H1 (cell line): ENCODE results near the gene WDFY4. TPM values are rescaled to one million over a fixed set of nuclear protein-coding genes. Genes with fewer than 3 reads are reported as not detected.

Experiments used
- CTCF ChIA-PET: fragments of 300-600 bp; sonication (Branson Sonifier 250); formaldehyde crosslinking; loops from one replicate; lab custom pipeline; 2021; ENCODE audit not compliant: partially characterized antibody; lab: Charles Lee
- POLR2A ChIA-PET: fragments of 300-600 bp; sonication (Branson Sonifier 250); formaldehyde crosslinking; loops from one replicate; lab custom pipeline; 2021; ENCODE audit warnings: inconsistent platforms; ENCODE audit not compliant: partially characterized antibody; lab: Charles Lee
- DNase-seq, 2 experiments: peaks; one replicate each; pipeline versions ENCODE4 v3.0.0 to v3.0.0-alpha.2; 2010 to 2022; ENCODE audit warnings: low spot score in 2 of 2, low read depth in 1 of 2, mixed read lengths in 1 of 2
- FAIRE-seq: peaks from 2 replicates; lab custom pipeline; 2011; peaks lifted over from hg19 to GRCh38; lab: Jason Lieb, UNC
- H2AFZ ChIP-seq: 2 replicates; pipeline ENCODE4 v1.8.1; 2012; ENCODE audit warnings: low read length, inconsistent platforms
- H2AK5ac ChIP-seq: 2 replicates; pipeline ENCODE4 v1.6.1; 2013; ENCODE audit warnings: low read depth, low read length
- H2BK120ac ChIP-seq: replicated peaks from 2 replicates; pipeline ENCODE3; 2013; ENCODE audit warnings: low read depth, low read length, inconsistent platforms
- H2BK12ac ChIP-seq: 2 replicates; pipeline ENCODE4 v1.6.1; 2013; ENCODE audit warnings: low read depth, low read length
- H2BK15ac ChIP-seq: 2 replicates; pipeline ENCODE4 v1.6.1; 2013; ENCODE audit warnings: low read length
- H2BK20ac ChIP-seq: 2 replicates; pipeline ENCODE4 v1.6.1; 2013; ENCODE audit warnings: low read length
- H2BK5ac ChIP-seq: 2 replicates; pipeline ENCODE4 v1.6.1; 2013; ENCODE audit warnings: low read depth, low read length
- H3K14ac ChIP-seq: 2 replicates; pipeline ENCODE4 v1.6.1; 2013; ENCODE audit warnings: inconsistent platforms; ENCODE audit not compliant: insufficient read length
- H3K18ac ChIP-seq: 2 replicates; pipeline ENCODE4 v1.6.1; 2013; ENCODE audit warnings: low read length; ENCODE audit errors: extremely low read depth
- H3K23ac ChIP-seq: 2 replicates; pipeline ENCODE4 v1.6.1; 2013; ENCODE audit warnings: inconsistent platforms; ENCODE audit not compliant: insufficient read length
- H3K23me2 ChIP-seq: 2 replicates; pipeline ENCODE4 v1.6.1; 2013; ENCODE audit warnings: low read depth, low read length
- H3K27ac ChIP-seq: 2 replicates; pipeline ENCODE4 v1.6.1; 2011; ENCODE audit warnings: low read depth, low read length, inconsistent platforms
- H3K27me3 ChIP-seq, 4 experiments: replicated peaks in 1 of 4; 1 replicate in 1 of 4; 2 replicates in 3 of 4; pipeline versions ENCODE4 v1.6.1 to v1.8.1; 2011 to 2013; ENCODE audit warnings: low read length in 3 of 4, mild to moderate bottlenecking in 3 of 4, inconsistent platforms in 2 of 4, mixed read lengths in 2 of 4, moderate library complexity in 1 of 4; ENCODE audit not compliant: control insufficient read depth in 3 of 4, insufficient read depth in 3 of 4; ENCODE audit errors: extremely low read depth in 1 of 4
- H3K36me3 ChIP-seq, 4 experiments: 2 replicates each; pipeline versions ENCODE4 v1.6.1 to v1.8.1; 2011 to 2013; ENCODE audit warnings: mild to moderate bottlenecking in 4 of 4, low read length in 3 of 4, moderate library complexity in 2 of 4, control low read depth in 1 of 4, inconsistent platforms in 1 of 4; ENCODE audit not compliant: insufficient read depth in 4 of 4, control insufficient read depth in 2 of 4
- H3K4ac ChIP-seq: replicated peaks from 2 replicates; pipeline ENCODE3; 2013; ENCODE audit warnings: low read length, low read depth, mixed read lengths, inconsistent platforms; ENCODE audit not compliant: insufficient read length
- H3K4me1 ChIP-seq, 4 experiments: replicated peaks in 1 of 4; 1 replicate in 1 of 4; 2 replicates in 3 of 4; pipeline versions ENCODE4 v1.6.1 to v1.8.1; 2011 to 2013; ENCODE audit warnings: low read length in 3 of 4, inconsistent platforms in 2 of 4, mixed read lengths in 1 of 4; ENCODE audit not compliant: insufficient read depth in 4 of 4, control insufficient read depth in 3 of 4
- H3K4me2 ChIP-seq, 2 experiments: 2 replicates each; pipeline versions ENCODE4 v1.6.1 to v1.8.1; 2011 to 2013; ENCODE audit warnings: low read depth in 2 of 2, low read length in 2 of 2, control low read depth in 1 of 2, inconsistent platforms in 1 of 2, mild to moderate bottlenecking in 1 of 2; ENCODE audit not compliant: insufficient read depth in 1 of 2
- H3K4me3 ChIP-seq, 4 experiments: fragments of 200-600, 300-600 bp in 1 of 4; sonication (generic), shearing (Covaris generic), sonication (Bioruptor Twin) in 1 of 4; 2 replicates each; pipeline versions ENCODE4 v1.5.1 to v1.8.1; 2011 to 2016; ENCODE audit warnings: low read length in 4 of 4, low read depth in 3 of 4, control low read depth in 2 of 4, inconsistent platforms in 2 of 4, mild to moderate bottlenecking in 2 of 4, mixed read lengths in 1 of 4, moderate library complexity in 1 of 4; ENCODE audit not compliant: insufficient read depth in 2 of 4; ENCODE audit errors: extremely low read depth in 1 of 4
- H3K56ac ChIP-seq: replicated peaks from 2 replicates; pipeline ENCODE3; 2013; ENCODE audit warnings: low read depth, mild to moderate bottlenecking, mixed read lengths, low read length, inconsistent platforms; ENCODE audit not compliant: insufficient read length
- H3K79me1 ChIP-seq: 2 replicates; pipeline ENCODE4 v1.6.1; 2013; ENCODE audit warnings: low read depth, low read length, control low read depth
- H3K79me2 ChIP-seq, 2 experiments: 2 replicates each; pipeline versions ENCODE4 v1.6.1 to v1.8.1; 2012 to 2013; ENCODE audit warnings: low read length in 2 of 2, mild to moderate bottlenecking in 2 of 2, inconsistent platforms in 1 of 2; ENCODE audit not compliant: insufficient read depth in 2 of 2, control insufficient read depth in 1 of 2
- H3K9ac ChIP-seq, 4 experiments: replicated peaks in 1 of 4; 1 replicate in 1 of 4; 2 replicates in 3 of 4; pipeline versions ENCODE4 v1.6.1 to v1.8.1; 2011 to 2013; ENCODE audit warnings: low read depth in 3 of 4, low read length in 3 of 4, control low read depth in 2 of 4, mild to moderate bottlenecking in 2 of 4, moderate library complexity in 2 of 4, inconsistent platforms in 1 of 4; ENCODE audit errors: extremely low read depth in 1 of 4
- H3K9me3 ChIP-seq, 2 experiments: 2 replicates each; pipeline versions ENCODE4 v1.6.1 to v1.8.1; 2012 to 2013; ENCODE audit warnings: mild to moderate bottlenecking in 2 of 2, moderate library complexity in 2 of 2, control low read depth in 1 of 2, inconsistent platforms in 1 of 2, low read depth in 1 of 2, low read length in 1 of 2, mixed read lengths in 1 of 2; ENCODE audit not compliant: insufficient read depth in 2 of 2
- H4K20me1 ChIP-seq, 2 experiments: replicated peaks in 1 of 2; 2 replicates each; pipeline versions ENCODE3 to v1.8.1; 2011 to 2013; ENCODE audit warnings: inconsistent platforms in 2 of 2, low read length in 2 of 2, mild to moderate bottlenecking in 1 of 2; ENCODE audit not compliant: insufficient read depth in 2 of 2, control insufficient read depth in 1 of 2
- H4K5ac ChIP-seq: 2 replicates; pipeline ENCODE4 v1.6.1; 2013; ENCODE audit warnings: low read length, low read depth, mixed read lengths, inconsistent platforms; ENCODE audit not compliant: insufficient read length
- H4K8ac ChIP-seq: 2 replicates; pipeline ENCODE4 v1.8.0; 2013; ENCODE audit warnings: mild to moderate bottlenecking, moderate library complexity, low read length, inconsistent platforms; ENCODE audit not compliant: insufficient read depth; ENCODE audit errors: extremely low read depth
- H4K91ac ChIP-seq: replicated peaks from 2 replicates; pipeline ENCODE3; 2013; ENCODE audit warnings: low read length, mixed read lengths, inconsistent platforms; ENCODE audit not compliant: insufficient read length
- EGR1 ChIP-seq: IDR thresholded peaks from 2 replicates; pipeline ENCODE4 v1.6.1; 2011; ENCODE audit warnings: low read depth, low read length, borderline replicate concordance
- GTF2F1 ChIP-seq: IDR thresholded peaks from 2 replicates; pipeline ENCODE4 v1.6.1; 2012; ENCODE audit warnings: low read depth, low read length, improper control_type of control experiment, borderline replicate concordance
- KDM4A ChIP-seq: IDR thresholded peaks from one replicate; pipeline ENCODE4 v1.7.1; 2012; ENCODE audit warnings: low read depth, mild to moderate bottlenecking, moderate library complexity, low read length, inconsistent platforms; ENCODE audit not compliant: severe bottlenecking
- RBBP5 ChIP-seq: IDR thresholded peaks from 2 replicates; pipeline ENCODE4 v1.7.1; 2012; ENCODE audit warnings: low read depth, mild to moderate bottlenecking, inconsistent platforms, low read length, moderate library complexity, borderline replicate concordance
- SRF ChIP-seq: IDR thresholded peaks from 2 replicates; pipeline ENCODE4 v1.6.1; 2011; ENCODE audit warnings: mild to moderate bottlenecking, low read depth, low read length, moderate library complexity
- TEAD4 ChIP-seq: IDR thresholded peaks from 2 replicates; pipeline ENCODE4 v1.6.1; 2012; ENCODE audit warnings: low read depth, low read length, inconsistent platforms, mixed read lengths
- YY1 ChIP-seq: IDR thresholded peaks from 2 replicates; pipeline ENCODE4 v1.6.1; 2011; ENCODE audit warnings: low read depth, mild to moderate bottlenecking, low read length
- WGBS, 2 experiments: shearing (Covaris generic) in 1 of 2; methylation state at CpG; one replicate each; pipeline versions ENCODE4 v1.1.6 to v1.1.7; 2013 to 2015; ENCODE audit warnings: low lambda C conversion rate in 2 of 2, mixed read lengths in 2 of 2, inconsistent platforms in 1 of 2, low coverage in 1 of 2, missing lambda C conversion rate in 1 of 2; ENCODE audit not compliant: insufficient replicate concordance in 2 of 2, insufficient coverage in 1 of 2, insufficient read length in 1 of 2; ENCODE audit errors: extremely low coverage in 1 of 2, missing lambda C conversion rate in 1 of 2; 5-methylcytosine and 5-hydroxymethylcytosine counted together
- polyA plus RNA-seq, 7 experiments: library from polyadenylated mRNA; depleted of rRNA in 3 of 7; stranded (reverse) in 5 of 7; unstranded in 2 of 7; fragments of >200 nt in 5 of 7; fragments of 200-250 nt in 2 of 7; gene quantifications; 1 replicate in 5 of 7; 2 replicates in 1 of 7; 4 replicates in 1 of 7; pipeline versions ENCODE4 v1.2.1 to v1.2.3, GENCODE V29; 2011 to 2013; ENCODE audit warnings: missing spikeins in 2 of 7, mixed read lengths in 2 of 7
- total RNA-seq: library from RNA; stranded (reverse); fragmentation: NEBNext Ultra II Directional; extraction: Animal tissue kit (Norgen Biotek cat#: 25700); gene quantifications from 2 replicates; pipeline ENCODE4 v1.2.1, GENCODE V29; 2021
- TF ChIP-seq, protein P1 (sequence below): IDR thresholded peaks from 2 replicates; pipeline ENCODE4 v1.6.1; 2012; ENCODE audit warnings: inconsistent platforms

The WDFY4 gene
- total and polyA plus RNA-seq, 2 of the 8 experiments (the other 6 are each of a cell fraction or from before 2014, with no cell fraction given): not detected

DNA sequence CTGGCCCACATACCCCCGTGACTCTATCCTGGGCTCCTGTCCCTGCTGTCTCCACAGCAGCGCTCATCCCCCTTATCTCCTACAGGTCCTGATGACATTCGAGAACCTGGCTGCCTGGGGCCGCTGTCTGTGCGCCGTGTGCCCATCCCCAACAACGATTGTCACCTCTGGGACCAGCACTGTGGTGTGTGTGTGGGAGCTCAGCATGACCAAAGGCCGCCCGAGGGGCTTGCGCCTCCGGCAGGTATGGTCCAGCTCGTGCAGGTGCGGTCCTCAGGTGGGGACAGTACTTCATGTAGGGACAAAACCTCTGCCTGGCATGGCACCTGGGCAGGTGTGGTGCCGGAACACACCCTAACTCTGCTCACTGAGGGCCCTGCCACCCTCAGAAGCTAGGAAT, 285.4 kb downstream of the WDFY4 start:
- Histone ChIP-seq H2AK5ac (no peak overlapping the region), H3K79me2 (no peaks in the 10 kb centered on the region), H2BK15ac (no peak overlapping the region), H3K18ac (no peak overlapping the region), H3K4ac (no peak overlapping the region), H3K23ac (no peak overlapping the region), H4K20me1 (no peaks in the 10 kb centered on the region), H2BK5ac (no peak overlapping the region), H4K8ac (peak overlapping the region; percentile 77; the same call in 1 of the 2 replicates), H3K9ac (no peak overlapping the region), H3K4me3 (no peak overlapping the region), H2AFZ (no peak overlapping the region), H3K27me3 (no peaks in the 10 kb centered on the region), H3K4me2 (no peak overlapping the region), H3K27ac (no peak overlapping the region), H3K14ac (no peak overlapping the region), H3K56ac (no peak overlapping the region), H2BK20ac (no peak overlapping the region), H2BK12ac (no peak overlapping the region), H4K91ac (no peak overlapping the region), H3K36me3 (no peaks in the 10 kb centered on the region), H3K23me2 (no peaks in the 10 kb centered on the region), H3K4me1 (no peaks in the 10 kb centered on the region; a peak in 1 of 7 replicates)
- ChIA-PET CTCF (interaction anchor here (2.4 to 3.3 kb wide), 2 partner anchors 12 to 312 kb away, joined by 5 to 18 read pairs; no protein-coding TSS in a partner anchor), POLR2A (interaction anchor here (1.0 kb wide), 1 partner anchor 10 kb away, joined by 3 read pairs; no protein-coding TSS in a partner anchor)
- 89% methylated on average over 14 of the region's 14 CpGs; no CpG with 5 or more reads in 1 of the 2 experiments for WGBS, 2 experiments
- TF ChIP-seq RBBP5 (no peak), TEAD4 (no peak), KDM4A (no peak), SRF (no peak), YY1 (no peak), EGR1 (no peak), GTF2F1 (no peak)
- TF ChIP-seq, protein P1, sequence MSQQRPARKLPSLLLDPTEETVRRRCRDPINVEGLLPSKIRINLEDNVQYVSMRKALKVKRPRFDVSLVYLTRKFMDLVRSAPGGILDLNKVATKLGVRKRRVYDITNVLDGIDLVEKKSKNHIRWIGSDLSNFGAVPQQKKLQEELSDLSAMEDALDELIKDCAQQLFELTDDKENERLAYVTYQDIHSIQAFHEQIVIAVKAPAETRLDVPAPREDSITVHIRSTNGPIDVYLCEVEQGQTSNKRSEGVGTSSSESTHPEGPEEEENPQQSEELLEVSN: no peak
- TF ChIP-seq, all 59 proteins: peak for 0
- H2BK120ac ChIP-seq: no peak overlapping the region
- H3K79me1 ChIP-seq: no peaks in the 10 kb centered on the region
- DNase-seq (no peak), FAIRE-seq (no peak)
- H3K9me3 ChIP-seq: no peaks in the 10 kb centered on the region
- H4K5ac ChIP-seq: no peak overlapping the region
